ENCODE data around the gene XPOT.

Gene XPOT

GRCh38 chr12:64478661-64479060 lies 74.5 kb downstream of the XPOT start:
- H3K79me2 ChIP-seq (ENCODE audit: insufficient read depth, low read length): peaks cover 13% of the 10 kb centered on the region

GRCh38 chr12:64480148-64480547 lies 76.0 kb downstream of the XPOT start:
- H3K9me2 ChIP-seq (replicated peaks; ENCODE audit: low read depth, low read length): no peaks in the 10 kb centered on the region
- no peaks in the 10 kb centered on the region for H3F3A ChIP-seq (ENCODE audit: low read depth)
- TF ChIP-seq EZH2phosphoT487 (IDR thresholded peaks at IDR 0.05; ENCODE audit: borderline replicate concordance) (no peak), CTCF (conservative IDR thresholded peaks at IDR 0.05; ENCODE audit: low read length) (no peak)
- no peak overlapping the region for H3K9ac ChIP-seq (ENCODE audit: low read depth, low read length, poor library complexity, severe bottlenecking)
- peaks cover 13% of the 10 kb centered on the region for H3K79me2 ChIP-seq (ENCODE audit: insufficient read depth, low read length)
- no peak overlapping the region for H3K4me2 ChIP-seq (ENCODE audit: low read depth, low read length, poor library complexity, severe bottlenecking)
- H4K20me1 ChIP-seq (ENCODE audit: insufficient read depth, low read length, poor library complexity, severe bottlenecking): peaks cover 18% of the 10 kb centered on the region
- peaks cover 10% of the 10 kb centered on the region for H3K4me1 ChIP-seq (ENCODE audit: insufficient read depth, low read length, poor library complexity, severe bottlenecking)
- no peak overlapping the region for H2AFZ ChIP-seq (ENCODE audit: low read length)
- H3K27me3 ChIP-seq (ENCODE audit: insufficient read depth, low read length, poor library complexity, severe bottlenecking): no peaks in the 10 kb centered on the region
- no peak overlapping the region for H3K4me3 ChIP-seq (ENCODE audit: low read length, poor library complexity, severe bottlenecking)
- H3K36me3 ChIP-seq (ENCODE audit: insufficient read depth, low read length): peaks cover 57% of the 10 kb centered on the region
- H3K9me3 ChIP-seq (ENCODE audit: insufficient read depth, low read depth, low read length): peaks cover 5% of the 10 kb centered on the region; the same call in 1 of the 2 replicates

More at GRCh38 chr12:64478661-64479060, 74.5 kb downstream of the XPOT start:
- H3K4me1 ChIP-seq (ENCODE audit: insufficient read depth, low read length, poor library complexity, severe bottlenecking): peaks cover 10% of the 10 kb centered on the region
- no peaks in the 10 kb centered on the region for H3K27me3 ChIP-seq (ENCODE audit: insufficient read depth, low read length, poor library complexity, severe bottlenecking)
- no peaks in the 10 kb centered on the region for H3K9me2 ChIP-seq (replicated peaks; ENCODE audit: low read depth, low read length)
- TF ChIP-seq EZH2phosphoT487 (IDR thresholded peaks at IDR 0.05; ENCODE audit: borderline replicate concordance) (no peak), CTCF (conservative IDR thresholded peaks at IDR 0.05; ENCODE audit: low read length) (no peak)
- no peak overlapping the region for H3K9ac ChIP-seq (ENCODE audit: low read depth, low read length, poor library complexity, severe bottlenecking)
- no peaks in the 10 kb centered on the region for H3F3A ChIP-seq (ENCODE audit: low read depth)
- H3K9me3 ChIP-seq (ENCODE audit: insufficient read depth, low read depth, low read length): peaks cover 5% of the 10 kb centered on the region; the same call in 1 of the 2 replicates
- H4K20me1 ChIP-seq (ENCODE audit: insufficient read depth, low read length, poor library complexity, severe bottlenecking): peaks cover 18% of the 10 kb centered on the region
- H3K36me3 ChIP-seq (ENCODE audit: insufficient read depth, low read length): peaks cover 63% of the 10 kb centered on the region
- no peak overlapping the region for H2AFZ ChIP-seq (ENCODE audit: low read length)
- H3K4me3 ChIP-seq (ENCODE audit: low read length, poor library complexity, severe bottlenecking): no peak overlapping the region
- peak overlapping the region; percentile 2 for H3K4me2 ChIP-seq (ENCODE audit: low read depth, low read length, poor library complexity, severe bottlenecking)

- Histone ChIP-seq H2AFZ (ENCODE audit: low read length) (no peak overlapping the region), H3K9me2 (replicated peaks; ENCODE audit: low read depth, low read length) (no peaks in the 10 kb centered on the region), H3K36me3 (ENCODE audit: insufficient read depth, low read length) (peaks cover 78% of the 10 kb centered on the region; the same call in 1 of the 2 replicates), H3K79me2 (ENCODE audit: insufficient read depth, low read length) (no peaks in the 10 kb centered on the region), H4K20me1 (ENCODE audit: insufficient read depth, low read length, poor library complexity, severe bottlenecking) (no peaks in the 10 kb centered on the region), H3F3A (ENCODE audit: low read depth) (no peaks in the 10 kb centered on the region), H3K4me2 (ENCODE audit: low read depth, low read length, poor library complexity, severe bottlenecking) (no peak overlapping the region), H3K9ac (ENCODE audit: low read depth, low read length, poor library complexity, severe bottlenecking) (no peak overlapping the region), H3K4me1 (ENCODE audit: insufficient read depth, low read length, poor library complexity, severe bottlenecking) (no peaks in the 10 kb centered on the region), H3K9me3 (ENCODE audit: insufficient read depth, low read depth, low read length) (no peaks in the 10 kb centered on the region), H3K4me3 (ENCODE audit: low read length, poor library complexity, severe bottlenecking) (no peak overlapping the region), H3K27me3 (ENCODE audit: insufficient read depth, low read length, poor library complexity, severe bottlenecking) (no peaks in the 10 kb centered on the region)
- TF ChIP-seq EZH2phosphoT487 (IDR thresholded peaks at IDR 0.05; ENCODE audit: borderline replicate concordance): no peak
- no peak for TF ChIP-seq CTCF (conservative IDR thresholded peaks at IDR 0.05; ENCODE audit: low read length)
These were observed 82.5 kb downstream of the XPOT start for GRCh38 chr12:64486657-64487056.
